Colonic mucosa (tissue), 4 donors: ENCODE results near the gene CCDC192. TPM values are rescaled to one million over a fixed set of nuclear protein-coding genes. Genes with fewer than 3 reads are reported as not detected.
"Not testable (repeated sequence)": the region's sequence is repeated elsewhere in the genome, so short reads cannot be mapped to it uniquely, and the experiment has no call there.

Experiments
- DNase-seq: peaks from one replicate; pipeline ENCODE4 v3.0.0-alpha.2; 2020
- H3K27ac ChIP-seq: fragments of 200-600 bp; one replicate; pipeline ENCODE4 v1.8.0; 2021
- H3K27me3 ChIP-seq: fragments of 200-600 bp; one replicate; pipeline ENCODE4 v1.8.0; 2021
- H3K36me3 ChIP-seq: fragments of 200-600 bp; one replicate; pipeline ENCODE4 v1.8.0; 2021
- H3K4me1 ChIP-seq: fragments of 200-600 bp; one replicate; pipeline ENCODE4 v1.8.0; 2021; ENCODE audit warnings: mild to moderate bottlenecking
- H3K4me3 ChIP-seq: fragments of 200-600 bp; one replicate; pipeline ENCODE4 v1.8.0; 2021
- H3K9ac ChIP-seq, 2 donors: one replicate each; pipeline ENCODE4 v1.7.0; 2013; ENCODE audit warnings: control low read depth in 2 of 2, low read depth in 2 of 2, low read length in 2 of 2
- H3K9me3 ChIP-seq: fragments of 200-600 bp; one replicate; pipeline ENCODE4 v1.8.0; 2021
- CTCF ChIP-seq: fragments of 200-600 bp; IDR thresholded peaks from one replicate; pipeline ENCODE4 v1.8.0; 2022; ENCODE audit warnings: antibody characterized with exemption, mild to moderate bottlenecking
- intact Hi-C: fragments of 100-400 bp; cut with DNase I; formaldehyde crosslinking; loops from one replicate; pipeline ENCODE4 v1.14.1; 2022
- total RNA-seq, 2 donors: library from RNA; stranded (reverse); fragmentation: NEBNext Ultra II Directional in 1 of 2; extraction: Animal tissue kit (Norgen Biotek cat#: 25700) in 1 of 2; gene quantifications; one replicate each; pipeline ENCODE4 v1.2.1, GENCODE V29; 2021
- donor health status: healthy.
- donor health status: DM: no; HTN: no; CAD: no.
- donor health status: DM: no; HTN: no; CAD: no.

The CCDC192 gene
- total RNA-seq, 2 donors from 2014 or later, result not detected

- Histone ChIP-seq H3K27ac (no peak overlapping the region), H3K4me3 (no peak overlapping the region), H3K36me3 (no peaks in the 10 kb centered on the region), H3K27me3 (no peaks in the 10 kb centered on the region), H3K9me3 (no peaks in the 10 kb centered on the region), H3K9ac (no peak overlapping the region), H3K4me1 (no peaks in the 10 kb centered on the region)
- intact Hi-C loops, result no loop called here
- no peak for TF ChIP-seq CTCF
- DNase-seq, result no peak
Observed at GRCh38 chr5:127785098-127785927, 82.1 kb downstream of the CCDC192 start.

GRCh38 chr5:127791439-127791838 is 88.2 kb downstream of the CCDC192 start:
- Histone ChIP-seq H3K4me3 (no peak overlapping the region), H3K9me3 (no peaks in the 10 kb centered on the region), H3K4me1 (no peaks in the 10 kb centered on the region), H3K36me3 (no peaks in the 10 kb centered on the region), H3K27ac (no peak overlapping the region), H3K9ac (no peak overlapping the region), H3K27me3 (no peaks in the 10 kb centered on the region)
- DNase-seq, result no peak
- intact Hi-C loops, result no loop called here
- TF ChIP-seq CTCF, result no peak

- H3K27me3 ChIP-seq, H3K9ac ChIP-seq, H3K36me3 ChIP-seq, H3K4me3 ChIP-seq, intact Hi-C loops, DNase-seq, H3K4me1 ChIP-seq, H3K9me3 ChIP-seq, H3K27ac ChIP-seq: not testable (repeated sequence)
Observed at GRCh38 chr5:127791908-127792307, 88.7 kb downstream of the CCDC192 start.

- DNase-seq, result no peak
- intact Hi-C loops, result no loop called here
Observed at GRCh38 chr5:127793052-127793451, 89.9 kb downstream of the CCDC192 start.

GRCh38 chr5:127793879-127794278 is 90.7 kb downstream of the CCDC192 start:
- no peak for TF ChIP-seq CTCF
- Histone ChIP-seq H3K4me1 (no peaks in the 10 kb centered on the region), H3K9ac (no peak overlapping the region), H3K27me3 (no peaks in the 10 kb centered on the region), H3K27ac (no peak overlapping the region), H3K4me3 (no peak overlapping the region), H3K9me3 (no peaks in the 10 kb centered on the region), H3K36me3 (no peaks in the 10 kb centered on the region)
- no peak for DNase-seq
- intact Hi-C loops, result no loop called here

More at GRCh38 chr5:127793052-127793451, 89.9 kb downstream of the CCDC192 start:
- Histone ChIP-seq H3K27ac (no peak overlapping the region), H3K9ac (no peak overlapping the region), H3K9me3 (no peaks in the 10 kb centered on the region), H3K36me3 (no peaks in the 10 kb centered on the region), H3K27me3 (no peaks in the 10 kb centered on the region), H3K4me1 (no peaks in the 10 kb centered on the region), H3K4me3 (no peak overlapping the region)
- no peak for TF ChIP-seq CTCF

- intact Hi-C loops, result no loop called here
- no peaks in the 10 kb centered on the region for H3K9me3 ChIP-seq
Observed at GRCh38 chr5:127796211-127796610, 93.0 kb downstream of the CCDC192 start.

More at GRCh38 chr5:127796211-127796610, 93.0 kb downstream of the CCDC192 start:
- no peak for TF ChIP-seq CTCF
- Histone ChIP-seq H3K4me1 (no peaks in the 10 kb centered on the region), H3K9ac (no peak overlapping the region), H3K36me3 (no peaks in the 10 kb centered on the region), H3K27ac (no peak overlapping the region), H3K27me3 (no peaks in the 10 kb centered on the region), H3K4me3 (no peak overlapping the region)
- no peak for DNase-seq
